ENCODE data around the gene GLIS1.

Gene GLIS1

GRCh38 chr1:53601031-53601745 lies 137.8 kb downstream of the GLIS1 start:
- in situ Hi-C loops (cut with HindIII; ENCODE audit: low sequenced_read_pairs) = no loop called here

GRCh38 chr1:53600561-53600960 lies 138.4 kb downstream of the GLIS1 start:
- in situ Hi-C loops (cut with HindIII; ENCODE audit: low sequenced_read_pairs) = no loop called here

GRCh38 chr1:53600001-53600400 lies 139.0 kb downstream of the GLIS1 start:
- in situ Hi-C loops (cut with HindIII; ENCODE audit: low sequenced_read_pairs) = no loop called here

- in situ Hi-C loops (cut with HindIII; ENCODE audit: low sequenced_read_pairs) = no loop called here
Measured at GRCh38 chr1:53599481-53599880, 139.5 kb downstream of the GLIS1 start.

GRCh38 chr1:53598966-53599365 lies 140.0 kb downstream of the GLIS1 start:
- in situ Hi-C loops (cut with HindIII; ENCODE audit: low sequenced_read_pairs) = no loop called here

- in situ Hi-C loops (cut with HindIII; ENCODE audit: low sequenced_read_pairs) = no loop called here
Measured at GRCh38 chr1:53595906-53596305, 143.1 kb downstream of the GLIS1 start.

- in situ Hi-C loops (cut with HindIII; ENCODE audit: low sequenced_read_pairs) = no loop called here
Measured at GRCh38 chr1:53594391-53595180, 144.4 kb downstream of the GLIS1 start.

GRCh38 chr1:53593758-53594380 lies 145.1 kb downstream of the GLIS1 start:
- in situ Hi-C loops (cut with HindIII; ENCODE audit: low sequenced_read_pairs) = no loop called here

- in situ Hi-C loops (cut with HindIII; ENCODE audit: low sequenced_read_pairs) = no loop called here
Measured at GRCh38 chr1:53592985-53593757, 145.8 kb downstream of the GLIS1 start.

- in situ Hi-C loops (cut with HindIII; ENCODE audit: low sequenced_read_pairs) = no loop called here
Measured at GRCh38 chr1:53592521-53592982, 146.4 kb downstream of the GLIS1 start.

GRCh38 chr1:53591924-53592323 lies 147.0 kb downstream of the GLIS1 start:
- in situ Hi-C loops (cut with HindIII; ENCODE audit: low sequenced_read_pairs) = no loop called here

GRCh38 chr1:53590531-53591515 lies 148.1 kb downstream of the GLIS1 start:
- in situ Hi-C loops (cut with HindIII; ENCODE audit: low sequenced_read_pairs) = no loop called here

GRCh38 chr1:53590104-53590503 lies 148.9 kb downstream of the GLIS1 start:
- in situ Hi-C loops (cut with HindIII; ENCODE audit: low sequenced_read_pairs) = no loop called here

GRCh38 chr1:53589043-53589887 lies 149.7 kb downstream of the GLIS1 start:
- in situ Hi-C loops (cut with HindIII; ENCODE audit: low sequenced_read_pairs) = loop anchor here (5.0 kb wide), 1 partner anchor 103 kb away; no protein-coding TSS in a partner anchor

GRCh38 chr1:53588053-53588779 lies 150.7 kb downstream of the GLIS1 start:
- in situ Hi-C loops (cut with HindIII; ENCODE audit: low sequenced_read_pairs) = loop anchor here (5.0 kb wide), 1 partner anchor 104 kb away; no protein-coding TSS in a partner anchor

- in situ Hi-C loops (cut with HindIII; ENCODE audit: low sequenced_read_pairs) = loop anchor here (5.0 kb wide), 1 partner anchor 105 kb away; no protein-coding TSS in a partner anchor
Measured at GRCh38 chr1:53587252-53587988, 151.5 kb downstream of the GLIS1 start.

GRCh38 chr1:53586765-53587164 lies 152.2 kb downstream of the GLIS1 start:
- in situ Hi-C loops (cut with HindIII; ENCODE audit: low sequenced_read_pairs) = loop anchor here (5.0 kb wide), 1 partner anchor 106 kb away; no protein-coding TSS in a partner anchor

All from endothelial cell of hepatic sinusoid (primary cell).